Measurements from ENCODE around the gene SPACDR.

The SPACDR gene

GRCh38 chr7:100489121-100489520 lies 25.1 kb upstream of the SPACDR start:
- TF ChIP-seq CTCF (IDR thresholded peaks at IDR 0.05; ENCODE audit: insufficient read depth, low read depth, low read length, missing control alignments) = no peak
- DNase-seq (ENCODE audit: low read depth) = no peak
- no peak overlapping the region for H3K4me3 ChIP-seq (ENCODE audit: low read length)

- no peak for DNase-seq (ENCODE audit: low read depth)
- TF ChIP-seq CTCF (IDR thresholded peaks at IDR 0.05; ENCODE audit: insufficient read depth, low read depth, low read length, missing control alignments) = no peak
- no peak overlapping the region for H3K4me3 ChIP-seq (ENCODE audit: low read length)
These were observed 24.5 kb upstream of the SPACDR start for GRCh38 chr7:100488333-100489095.

- no peak for TF ChIP-seq CTCF (IDR thresholded peaks at IDR 0.05; ENCODE audit: insufficient read depth, low read depth, low read length, missing control alignments)
- no peak overlapping the region for H3K4me3 ChIP-seq (ENCODE audit: low read length)
- DNase-seq (ENCODE audit: low read depth) = no peak
These were observed 22.8 kb upstream of the SPACDR start for GRCh38 chr7:100486753-100487446.

GRCh38 chr7:100486111-100486636 lies 22.1 kb upstream of the SPACDR start:
- H3K4me3 ChIP-seq (ENCODE audit: low read length) = no peak overlapping the region
- TF ChIP-seq CTCF (IDR thresholded peaks at IDR 0.05; ENCODE audit: insufficient read depth, low read depth, low read length, missing control alignments) = no peak
- no peak for DNase-seq (ENCODE audit: low read depth)

- DNase-seq (ENCODE audit: low read depth) = no peak
- no peak overlapping the region for H3K4me3 ChIP-seq (ENCODE audit: low read length)
- TF ChIP-seq CTCF (IDR thresholded peaks at IDR 0.05; ENCODE audit: insufficient read depth, low read depth, low read length, missing control alignments) = no peak
These were observed 21.4 kb upstream of the SPACDR start for GRCh38 chr7:100485471-100485876.

- no peak overlapping the region for H3K4me3 ChIP-seq (ENCODE audit: low read length)
- DNase-seq (ENCODE audit: low read depth) = no peak
- no peak for TF ChIP-seq CTCF (IDR thresholded peaks at IDR 0.05; ENCODE audit: insufficient read depth, low read depth, low read length, missing control alignments)
These were observed 20.6 kb upstream of the SPACDR start for GRCh38 chr7:100484673-100485045.

Measured in epithelial cell of esophagus (primary cell).